IMR-90 (cell line): Measurements from ENCODE around the gene C17orf107. TPM values are rescaled to one million over a fixed set of nuclear protein-coding genes. Genes with fewer than 3 reads are reported as not detected.

Experiments
- ATAC-seq: fragments of 200-7000 bp; cut with Tn5 transposase; 2 replicates; pipeline ENCODE4 v1.9.1; 2020; ENCODE audit warnings: low read depth, mild to moderate bottlenecking, moderate library complexity
- BruUV-seq: library from RNA; stranded (reverse); fragments of 400-500 nt; replicated peaks from 2 replicates; lab custom pipeline; 2021; lab: Mats Ljungman, UMichigan
- CTCF ChIA-PET: fragments of 300-600 bp; formaldehyde crosslinking; extraction: SDS; loops from one replicate; lab custom pipeline; 2021; ENCODE audit warnings: antibody characterized with exemption; lab: Yijun Ruan, JAX
- POLR2A ChIA-PET: fragments of 300-600 bp; sonication (Branson Sonifier 250); formaldehyde crosslinking; loops from one replicate; lab custom pipeline; 2022; ENCODE audit warnings: antibody characterized with exemption; ENCODE audit not compliant: unreplicated experiment; lab: Charles Lee
- DNase-seq: peaks from one replicate; pipeline ENCODE4 v3.0.0; 2013
- H2AFZ ChIP-seq: replicated peaks from 2 replicates; pipeline ENCODE3; 2013; ENCODE audit warnings: low read length, mild to moderate bottlenecking; ENCODE audit not compliant: poor library complexity
- H2AK5ac ChIP-seq: 2 replicates; pipeline ENCODE4 v1.6.1; 2013; ENCODE audit warnings: low read depth, low read length, inconsistent platforms
- H2AK9ac ChIP-seq: replicated peaks from 2 replicates; pipeline ENCODE3; 2013; ENCODE audit warnings: mild to moderate bottlenecking, low read depth, low read length, moderate library complexity; ENCODE audit not compliant: poor library complexity
- H2BK120ac ChIP-seq: 2 replicates; pipeline ENCODE4 v1.6.1; 2013; ENCODE audit warnings: low read depth, low read length, inconsistent platforms
- H2BK15ac ChIP-seq: 3 replicates; pipeline ENCODE4 v1.6.1; 2013; ENCODE audit warnings: low read depth, low read length, inconsistent platforms
- H2BK20ac ChIP-seq: 2 replicates; pipeline ENCODE4 v1.6.1; 2013; ENCODE audit warnings: low read depth, mild to moderate bottlenecking, inconsistent platforms, low read length, moderate library complexity
- H2BK5ac ChIP-seq: 2 replicates; pipeline ENCODE4 v1.6.1; 2013; ENCODE audit warnings: mild to moderate bottlenecking, low read depth, low read length, inconsistent platforms; ENCODE audit not compliant: poor library complexity, severe bottlenecking
- H3K14ac ChIP-seq: replicated peaks from 2 replicates; pipeline ENCODE4 v1.6.1; 2013; ENCODE audit warnings: low read depth, low read length, inconsistent platforms
- H3K18ac ChIP-seq: 2 replicates; pipeline ENCODE4 v1.6.1; 2013; ENCODE audit warnings: low read depth, low read length, control low read depth
- H3K23ac ChIP-seq: 2 replicates; pipeline ENCODE4 v1.6.1; 2013; ENCODE audit warnings: low read depth, low read length, inconsistent platforms
- H3K27ac ChIP-seq: 2 replicates; pipeline ENCODE4 v1.5.1; 2013; ENCODE audit warnings: mild to moderate bottlenecking, control low read depth, low read length; ENCODE audit not compliant: insufficient read depth
- H3K27me3 ChIP-seq: 2 replicates; pipeline ENCODE4 v1.6.1; 2013; ENCODE audit warnings: low read length; ENCODE audit not compliant: control insufficient read depth, insufficient read depth
- H3K36me3 ChIP-seq: 2 replicates; pipeline ENCODE4 v1.6.1; 2013; ENCODE audit warnings: low read length, mixed read lengths; ENCODE audit not compliant: control insufficient read depth, insufficient read depth
- H3K4ac ChIP-seq: 2 replicates; pipeline ENCODE4 v1.6.1; 2013; ENCODE audit warnings: low read depth, low read length, inconsistent platforms
- H3K4me1 ChIP-seq: 2 replicates; pipeline ENCODE4 v1.6.1; 2013; ENCODE audit warnings: low read length, mixed read lengths; ENCODE audit not compliant: control insufficient read depth, insufficient read depth
- H3K4me2 ChIP-seq: 2 replicates; pipeline ENCODE4 v1.6.1; 2013; ENCODE audit warnings: low read depth, mild to moderate bottlenecking, control low read depth, low read length, moderate library complexity
- H3K4me3 ChIP-seq: 2 replicates; pipeline ENCODE4 v1.5.1; 2013; ENCODE audit warnings: low read depth, mild to moderate bottlenecking, control low read depth, low read length, moderate library complexity; ENCODE audit not compliant: insufficient read depth
- H3K56ac ChIP-seq: 2 replicates; pipeline ENCODE4 v1.6.1; 2013; ENCODE audit warnings: low read length, inconsistent platforms; ENCODE audit not compliant: insufficient read depth; ENCODE audit errors: extremely low read depth
- H3K79me1 ChIP-seq, 2 experiments: 2 replicates each; pipeline ENCODE4 v1.6.1; 2013; ENCODE audit warnings: low read length in 2 of 2, inconsistent platforms in 1 of 2, low read depth in 1 of 2
- H3K9ac ChIP-seq: 2 replicates; pipeline ENCODE4 v1.6.1; 2013; ENCODE audit warnings: low read depth, low read length, control low read depth
- H3K9me1 ChIP-seq: 2 replicates; pipeline ENCODE4 v1.6.1; 2013; ENCODE audit warnings: low read length, inconsistent platforms; ENCODE audit not compliant: insufficient read depth
- H3K9me3 ChIP-seq: 2 replicates; pipeline ENCODE4 v1.6.1; 2013; ENCODE audit warnings: low read length; ENCODE audit not compliant: control insufficient read depth, insufficient read depth
- H4K20me1 ChIP-seq: 2 replicates; pipeline ENCODE4 v1.6.1; 2013; ENCODE audit warnings: low read length, inconsistent platforms; ENCODE audit not compliant: insufficient read depth
- H4K5ac ChIP-seq: 2 replicates; pipeline ENCODE4 v1.6.1; 2013; ENCODE audit warnings: mild to moderate bottlenecking, low read depth, low read length, control low read depth
- H4K8ac ChIP-seq, 2 experiments: 2 replicates each; pipeline ENCODE4 v1.6.1; 2013; ENCODE audit warnings: low read depth in 2 of 2, low read length in 2 of 2, control low read depth in 1 of 2, inconsistent platforms in 1 of 2
- H4K91ac ChIP-seq: 2 replicates; pipeline ENCODE4 v1.6.1; 2013; ENCODE audit warnings: low read depth, low read length, inconsistent platforms; ENCODE audit not compliant: insufficient read depth
- BHLHE40 ChIP-seq: fragments of 150-350 bp; IDR thresholded peaks from 2 replicates; pipeline ENCODE4 v1.6.1; 2016; ENCODE audit warnings: mild to moderate bottlenecking, low read depth, low read length
- CEBPB ChIP-seq: IDR thresholded peaks from 2 replicates; pipeline ENCODE4 v1.6.1; 2012; ENCODE audit warnings: low read depth, low read length, improper control_type of control experiment
- CHD1 ChIP-seq: IDR thresholded peaks from 2 replicates; pipeline ENCODE4 v1.6.1; 2012; ENCODE audit warnings: low read depth, low read length, improper control_type of control experiment
- CTCF ChIP-seq: conservative IDR thresholded peaks from 2 replicates; pipeline ENCODE4 v1.5.1; 2012; ENCODE audit warnings: mild to moderate bottlenecking, low read depth, low read length, improper control_type of control experiment
- ELK1 ChIP-seq: fragments of 150-350 bp; IDR thresholded peaks from 2 replicates; pipeline ENCODE4 v1.6.1; 2016; ENCODE audit warnings: low read depth, mild to moderate bottlenecking, low read length, moderate library complexity, borderline replicate concordance
- FOS ChIP-seq: fragments of 150-350 bp; IDR thresholded peaks from 2 replicates; pipeline ENCODE4 v1.6.1; 2016; ENCODE audit warnings: low read depth, low read length
- MAFK ChIP-seq: IDR thresholded peaks from 2 replicates; pipeline ENCODE4 v1.6.1; 2012; ENCODE audit warnings: low read depth, low read length, improper control_type of control experiment
- MAZ ChIP-seq: IDR thresholded peaks from 2 replicates; pipeline ENCODE4 v1.6.1; 2012; ENCODE audit warnings: low read depth, mild to moderate bottlenecking, low read length, improper control_type of control experiment, moderate library complexity, borderline replicate concordance
- MXI1 ChIP-seq: IDR thresholded peaks from 2 replicates; pipeline ENCODE4 v1.6.1; 2012; ENCODE audit warnings: low read depth, mild to moderate bottlenecking, low read length, moderate library complexity, borderline replicate concordance
- NFE2L2 ChIP-seq: fragments of 150-350 bp; IDR thresholded peaks from 2 replicates; pipeline ENCODE4 v1.6.1; 2016; ENCODE audit warnings: low read depth, mild to moderate bottlenecking, low read length
- POLR2A ChIP-seq: IDR thresholded peaks from 2 replicates; pipeline ENCODE4 v1.6.1; 2012; ENCODE audit warnings: mild to moderate bottlenecking, low read depth, low read length
- RAD21 ChIP-seq: IDR thresholded peaks from 2 replicates; pipeline ENCODE4 v1.6.1; 2012; ENCODE audit warnings: low read length, improper control_type of control experiment
- RCOR1 ChIP-seq: IDR thresholded peaks from 2 replicates; pipeline ENCODE4 v1.6.1; 2012; ENCODE audit warnings: mild to moderate bottlenecking, low read length, improper control_type of control experiment; ENCODE audit not compliant: insufficient replicate concordance
- RFX5 ChIP-seq: IDR thresholded peaks from 2 replicates; pipeline ENCODE4 v1.8.0; 2012; ENCODE audit warnings: low read depth, mild to moderate bottlenecking, low read length, moderate library complexity
- SMC3 ChIP-seq: fragments of 150-350 bp; IDR thresholded peaks from 2 replicates; pipeline ENCODE4 v1.6.1; 2016; ENCODE audit warnings: low read depth, mild to moderate bottlenecking, antibody characterized with exemption, low read length, moderate library complexity
- WGBS, 2 experiments: methylation state at CpG; one replicate each; pipeline versions ENCODE4 v1.1.5 to v1.1.7; 2013; ENCODE audit warnings: missing lambda C conversion rate in 2 of 2; ENCODE audit not compliant: insufficient read length in 1 of 2; ENCODE audit errors: extremely low coverage in 2 of 2; 5-methylcytosine and 5-hydroxymethylcytosine counted together
- dilution Hi-C: fragments of 300-500 bp; cut with HindIII; formaldehyde crosslinking; loops from one replicate; pipeline ENCODE4 v1.14.3; 2018; ENCODE audit warnings: low sequenced_read_pairs; ENCODE audit not compliant: unreplicated experiment
- in situ Hi-C: fragments of 300-500 bp; cut with MboI; formaldehyde crosslinking; loops from 3 replicates; pipeline ENCODE4 v1.14.3; 2019; ENCODE audit warnings: low sequenced_read_pairs, inconsistent platforms, mixed read lengths
- intact Hi-C: fragments of 100-400 bp; cut with micrococcal nuclease; formaldehyde crosslinking; loops from 2 replicates; pipeline ENCODE4 v1.10.0; 2022
- polyA plus RNA-seq, 3 experiments: library from polyadenylated mRNA; depleted of rRNA; stranded (reverse); fragments of >200 nt; gene quantifications; 2 replicates each; pipeline ENCODE4 v1.2.3, GENCODE V29; 2012; ENCODE audit warnings: low replicate concordance in 1 of 3
- total RNA-seq: library from RNA; depleted of rRNA; stranded (reverse); fragments of >200 nt; gene quantifications from 2 replicates; pipeline ENCODE4 v1.2.3, GENCODE V29; 2012
- TF ChIP-seq, protein P1 (sequence below): fragments of 150-350 bp; IDR thresholded peaks from 2 replicates; pipeline ENCODE4 v1.6.1; 2017; ENCODE audit warnings: mild to moderate bottlenecking, antibody characterized with exemption, low read length, low read depth

The C17orf107 gene
- total and polyA plus RNA-seq, 2 of the 4 experiments (the other 2 are of a cell fraction), result 0.54 to 0.82 TPM

- intact Hi-C loops, result no loop called here
- H4K8ac ChIP-seq, result no peak overlapping the region
- no peak overlapping the region for H2AK9ac ChIP-seq
- peaks cover 46% of the 10 kb centered on the region for H3K36me3 ChIP-seq
- H4K91ac ChIP-seq, result no peak overlapping the region
- dilution Hi-C loops, result no loop called here
- no peak overlapping the region for H2BK20ac ChIP-seq
- no peak overlapping the region for H3K27ac ChIP-seq
- H3K4me3 ChIP-seq, result no peak overlapping the region
- H3K79me1 ChIP-seq, result no peaks in the 10 kb centered on the region
- DNase-seq (no peak), ATAC-seq (no peak)
- no peaks in the 10 kb centered on the region for H3K9me1 ChIP-seq
- CTCF ChIA-PET, result no interaction called here
- H2BK15ac ChIP-seq, result no peak overlapping the region
- no peak overlapping the region for H3K23ac ChIP-seq
- no CpG with 5 or more reads among the region's 5 CpGs for WGBS, 2 experiments
- no peak overlapping the region for H3K4ac ChIP-seq
- H4K5ac ChIP-seq, result no peak overlapping the region
- POLR2A ChIA-PET, result no interaction called here
- in situ Hi-C loops, result no loop called here
- no peak overlapping the region for H3K9ac ChIP-seq
- H3K4me1 ChIP-seq, result no peaks in the 10 kb centered on the region
- H3K56ac ChIP-seq, result no peak overlapping the region
- H3K18ac ChIP-seq, result no peak overlapping the region
- H4K20me1 ChIP-seq, result no peaks in the 10 kb centered on the region; the same call in 1 of the 2 replicates
- no peaks in the 10 kb centered on the region; the same call in 1 of the 2 replicates for H3K9me3 ChIP-seq
- H2AK5ac ChIP-seq, result no peak overlapping the region
- no peak overlapping the region for H2BK5ac ChIP-seq
- no peak overlapping the region for H2AFZ ChIP-seq
- H3K14ac ChIP-seq, result no peak overlapping the region
- no peak overlapping the region for H2BK120ac ChIP-seq
- no peak overlapping the region for H3K4me2 ChIP-seq
- H3K27me3 ChIP-seq, result no peaks in the 10 kb centered on the region; the same call in 1 of the 2 replicates
- TF ChIP-seq ELK1 (no peak), POLR2A (no peak), RAD21 (no peak), MXI1 (no peak), RCOR1 (no peak), CEBPB (no peak), CHD1 (no peak), MAFK (no peak), NFE2L2 (no peak), RFX5 (no peak), SMC3 (no peak), FOS (no peak), BHLHE40 (no peak), CTCF (no peak), MAZ (no peak)
- TF ChIP-seq, protein P1, sequence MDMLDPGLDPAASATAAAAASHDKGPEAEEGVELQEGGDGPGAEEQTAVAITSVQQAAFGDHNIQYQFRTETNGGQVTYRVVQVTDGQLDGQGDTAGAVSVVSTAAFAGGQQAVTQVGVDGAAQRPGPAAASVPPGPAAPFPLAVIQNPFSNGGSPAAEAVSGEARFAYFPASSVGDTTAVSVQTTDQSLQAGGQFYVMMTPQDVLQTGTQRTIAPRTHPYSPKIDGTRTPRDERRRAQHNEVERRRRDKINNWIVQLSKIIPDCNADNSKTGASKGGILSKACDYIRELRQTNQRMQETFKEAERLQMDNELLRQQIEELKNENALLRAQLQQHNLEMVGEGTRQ, result no peak
- no TSS peak for BruUV-seq
Measured at GRCh38 chr17:4897785-4898184, 1.6 kb upstream of the C17orf107 start.
